ACC112 (cell line): ENCODE measurements around the gene KCNK13.
"Not testable (repeated sequence)": the region's sequence is repeated elsewhere in the genome, so short reads cannot be mapped to it uniquely, and the experiment has no call there.

Source experiments
- H2AFZ ChIP-seq: fragments of 200-600 bp; sonication (generic); one replicate; pipeline ENCODE4 v1.6.0; 2017; ENCODE audit warnings: antibody characterized with exemption, low read length; ENCODE audit not compliant: unreplicated experiment
- H3K27ac ChIP-seq: fragments of 200-600 bp; sonication (generic); 2 replicates; pipeline ENCODE4 v1.5.1; 2014; ENCODE audit warnings: low read depth, mild to moderate bottlenecking, antibody characterized with exemption, low read length, moderate library complexity
- H3K27me3 ChIP-seq: fragments of 200-600 bp; sonication (generic); 2 replicates; pipeline ENCODE4 v1.6.1; 2014; ENCODE audit warnings: mild to moderate bottlenecking, antibody characterized with exemption, low read length, moderate library complexity, mixed read lengths; ENCODE audit not compliant: insufficient read depth
- H3K36me3 ChIP-seq: fragments of 200-600 bp; sonication (generic); 2 replicates; pipeline ENCODE4 v1.6.1; 2016; ENCODE audit warnings: mild to moderate bottlenecking, antibody characterized with exemption, low read length, moderate library complexity, mixed read lengths; ENCODE audit not compliant: insufficient read depth
- H3K4me1 ChIP-seq: fragments of 200-600 bp; sonication (generic); one replicate; pipeline ENCODE4 v1.6.1; 2016; ENCODE audit warnings: low read length, mixed read lengths; ENCODE audit not compliant: insufficient read depth, unreplicated experiment, control insufficient read depth
- H3K4me3 ChIP-seq: fragments of 200-600 bp; sonication (generic); 2 replicates; pipeline ENCODE4 v1.5.1; 2014; ENCODE audit warnings: mild to moderate bottlenecking, low read depth, low read length
- H3K79me2 ChIP-seq: fragments of 200-600 bp; sonication (generic); one replicate; pipeline ENCODE4 v1.6.0; 2016; ENCODE audit warnings: low read length; ENCODE audit not compliant: control insufficient read depth, unreplicated experiment, insufficient read depth

Gene KCNK13

DNA sequence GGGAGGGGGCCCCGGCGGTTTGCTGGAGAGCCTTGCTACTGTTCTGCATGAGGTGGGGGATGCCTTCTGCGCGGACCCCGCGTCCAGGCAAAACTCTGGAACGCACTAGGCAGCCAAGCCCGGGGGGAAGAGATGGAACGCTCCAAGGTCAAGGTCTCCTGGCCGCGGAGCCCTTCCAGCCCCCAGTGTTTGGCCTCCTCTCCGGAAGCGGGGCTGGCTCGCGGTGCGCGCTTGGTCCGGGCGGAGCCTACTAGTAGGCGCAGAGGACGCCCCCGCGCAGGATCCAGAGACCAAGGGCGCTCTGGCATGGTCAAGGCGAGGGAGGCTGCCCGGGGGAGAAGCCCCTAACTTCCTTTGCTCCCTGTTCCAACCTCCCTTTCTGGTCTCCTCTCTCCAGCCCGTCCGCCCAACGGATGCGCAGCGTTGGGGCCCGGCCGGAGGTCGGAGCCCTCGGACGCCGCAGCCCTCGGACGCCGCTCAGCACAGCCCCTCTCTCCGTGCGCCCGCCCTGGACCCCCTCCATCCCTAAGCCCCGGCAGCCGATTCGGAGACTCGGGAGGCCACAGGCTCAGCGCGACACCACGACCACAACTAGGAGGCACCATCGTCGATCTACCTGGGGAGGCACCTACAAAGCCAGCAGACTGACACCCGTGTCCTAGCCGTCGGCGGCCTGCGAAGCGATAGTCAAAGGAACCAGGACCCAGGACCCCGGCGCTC lies 669 bp upstream of the KCNK13 start:
- Histone ChIP-seq H2AFZ (no peak overlapping the region), H3K4me3 (peak overlapping the region; percentile 73), H3K27me3 (peaks cover 92% of the 10 kb centered on the region)

DNA sequence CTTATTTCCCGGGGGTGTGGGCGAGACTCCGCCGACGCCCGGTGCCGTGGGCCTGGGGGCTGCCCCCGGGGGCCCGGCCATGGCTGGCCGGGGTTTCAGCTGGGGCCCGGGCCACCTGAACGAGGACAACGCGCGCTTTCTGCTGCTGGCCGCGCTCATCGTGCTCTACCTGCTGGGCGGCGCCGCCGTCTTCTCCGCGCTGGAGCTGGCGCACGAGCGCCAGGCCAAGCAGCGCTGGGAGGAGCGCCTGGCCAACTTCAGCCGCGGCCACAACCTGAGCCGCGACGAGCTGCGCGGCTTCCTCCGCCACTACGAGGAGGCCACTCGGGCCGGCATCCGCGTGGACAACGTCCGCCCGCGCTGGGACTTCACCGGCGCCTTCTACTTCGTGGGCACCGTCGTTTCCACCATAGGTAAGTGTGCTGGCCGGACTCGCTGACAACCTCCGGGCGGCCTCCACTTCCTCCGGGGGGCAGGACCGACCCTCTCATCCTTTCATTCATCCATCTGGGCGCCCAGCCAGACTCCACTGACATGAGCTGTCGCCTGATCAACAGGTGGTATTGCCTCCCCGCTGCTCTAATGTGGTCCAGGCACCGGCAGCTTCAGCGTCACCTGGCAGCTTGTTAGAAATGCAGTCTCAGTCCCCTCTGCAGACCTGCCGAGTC lies 467 bp downstream of the KCNK13 start:
- Histone ChIP-seq H3K4me3 (peak overlapping the region; percentile 46), H3K79me2 (no peaks in the 10 kb centered on the region), H3K4me1 (no peaks in the 10 kb centered on the region), H3K27me3 (peaks cover 93% of the 10 kb centered on the region), H2AFZ (no peak overlapping the region), H3K27ac (no peak overlapping the region), H3K36me3 (no peaks in the 10 kb centered on the region)

More for the DNA sequence above, 669 bp upstream of the KCNK13 start:
- Histone ChIP-seq H3K36me3 (no peaks in the 10 kb centered on the region), H3K4me1 (no peaks in the 10 kb centered on the region), H3K79me2 (no peaks in the 10 kb centered on the region), H3K27ac (no peak overlapping the region)

DNA sequence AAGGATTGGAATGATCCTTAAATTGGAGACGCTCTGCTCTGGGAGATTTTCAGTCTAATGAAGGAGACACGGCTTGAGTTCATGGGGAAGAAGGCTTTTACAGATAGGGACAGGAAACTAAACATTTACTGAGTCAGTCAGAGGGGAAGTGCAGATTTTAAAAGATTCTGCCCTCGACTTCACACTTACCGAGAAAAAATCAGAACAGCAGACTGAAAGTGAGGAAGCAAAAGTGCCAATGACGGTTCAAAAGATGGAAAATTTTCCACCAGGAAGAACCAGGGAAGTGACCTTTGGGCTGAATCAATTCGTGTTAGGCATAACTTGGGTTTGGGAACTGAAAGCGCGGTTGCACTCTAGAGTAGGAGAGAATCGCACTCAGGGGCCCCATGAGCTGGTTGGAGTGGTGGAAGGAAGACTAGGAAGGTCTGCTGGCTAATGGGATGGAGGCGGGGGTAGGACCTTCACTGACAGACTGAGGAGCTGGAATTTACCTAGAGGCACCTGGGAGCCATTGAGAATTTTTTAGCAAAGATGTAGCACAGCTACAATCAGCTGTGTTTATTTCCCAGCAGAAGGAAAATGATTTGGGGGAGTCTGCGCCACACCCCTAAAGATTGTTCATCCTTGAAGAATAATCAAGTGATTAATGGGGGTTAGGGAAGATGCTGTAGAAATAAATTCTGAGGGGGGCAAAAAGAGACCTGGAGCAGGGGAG lies 1.2 kb downstream of the KCNK13 start:
- no peaks in the 10 kb centered on the region for H3K4me1 ChIP-seq
- H3K36me3 ChIP-seq, result no peaks in the 10 kb centered on the region

DNA sequence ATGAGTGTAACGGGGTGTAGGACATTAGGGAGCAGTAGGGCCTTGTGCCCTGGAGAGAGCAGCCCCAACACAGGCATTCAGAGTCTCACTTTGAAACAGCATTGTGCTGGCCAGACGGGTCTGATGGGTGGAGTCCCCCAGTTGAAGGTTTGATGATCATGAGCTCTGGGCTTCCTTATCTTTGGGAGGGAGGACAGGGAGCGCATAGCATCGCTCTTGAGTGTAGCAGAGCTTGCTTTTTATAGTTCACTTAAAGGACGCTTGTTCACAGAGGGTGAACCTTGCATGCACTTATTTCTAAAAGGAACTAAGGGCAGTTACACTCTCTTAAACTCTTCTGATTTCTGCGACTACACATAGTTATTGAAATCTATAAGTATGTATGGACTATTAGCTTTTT lies 10.6 kb downstream of the KCNK13 start:
- Histone ChIP-seq H3K36me3 (no peaks in the 10 kb centered on the region), H2AFZ (no peak overlapping the region), H3K4me3 (no peak overlapping the region), H3K27ac (no peak overlapping the region), H3K79me2 (no peaks in the 10 kb centered on the region), H3K27me3 (peaks cover 85% of the 10 kb centered on the region), H3K4me1 (no peaks in the 10 kb centered on the region)

More for the DNA sequence above, 1.2 kb downstream of the KCNK13 start:
- Histone ChIP-seq H3K79me2 (no peaks in the 10 kb centered on the region), H3K27ac (no peak overlapping the region), H2AFZ (no peak overlapping the region), H3K4me3 (no peak overlapping the region), H3K27me3 (peaks cover 97% of the 10 kb centered on the region)

DNA sequence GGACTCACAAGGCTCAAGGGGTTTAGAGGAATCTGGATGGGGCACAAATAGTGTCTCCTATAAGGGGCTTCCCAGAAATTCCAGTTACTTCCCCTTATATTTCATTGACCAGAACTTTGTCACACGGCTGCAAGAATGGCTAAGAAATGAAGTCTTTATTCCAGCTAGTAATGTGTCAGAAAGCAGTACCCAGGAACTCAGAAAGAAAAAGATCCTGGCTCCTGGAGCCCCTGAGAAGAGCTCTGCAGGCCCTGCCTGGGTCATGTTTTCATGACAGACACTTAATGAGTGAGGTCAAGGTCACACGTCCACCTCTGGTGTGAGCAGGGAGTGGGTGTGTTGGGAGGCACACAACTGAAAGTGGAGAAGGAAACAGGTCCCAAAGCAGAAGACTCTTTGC lies 17.8 kb downstream of the KCNK13 start:
- no peaks in the 10 kb centered on the region for H3K36me3 ChIP-seq
- H3K27ac ChIP-seq, result no peak overlapping the region
- peaks cover 85% of the 10 kb centered on the region for H3K27me3 ChIP-seq
- H3K4me3 ChIP-seq, result no peak overlapping the region
- no peaks in the 10 kb centered on the region for H3K4me1 ChIP-seq
- H3K79me2 ChIP-seq, result no peaks in the 10 kb centered on the region
- no peak overlapping the region for H2AFZ ChIP-seq

DNA sequence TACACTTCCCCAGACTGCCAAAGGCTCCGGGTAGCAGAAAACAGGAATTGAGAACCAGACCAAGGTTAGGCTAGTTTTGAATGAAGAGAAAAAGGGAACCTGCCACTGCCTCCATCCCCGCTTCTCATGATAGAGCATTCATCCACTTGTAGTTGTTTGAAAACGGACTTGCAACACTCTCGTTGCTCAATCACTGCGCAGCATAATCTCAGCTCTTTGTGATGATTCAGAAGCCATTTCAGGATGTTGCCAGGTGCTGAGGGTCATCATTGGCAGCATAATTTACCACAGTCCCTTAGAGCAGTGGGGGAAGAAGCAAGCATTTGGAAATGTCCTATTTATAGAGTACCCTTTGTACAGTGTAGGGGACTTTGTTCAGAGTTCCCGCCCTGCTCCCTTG lies 25.6 kb downstream of the KCNK13 start:
- Histone ChIP-seq H2AFZ (no peak overlapping the region), H3K79me2 (no peaks in the 10 kb centered on the region), H3K4me3 (no peak overlapping the region), H3K27ac (no peak overlapping the region), H3K4me1 (peaks cover 12% of the 10 kb centered on the region), H3K27me3 (peaks cover 25% of the 10 kb centered on the region), H3K36me3 (no peaks in the 10 kb centered on the region)

DNA sequence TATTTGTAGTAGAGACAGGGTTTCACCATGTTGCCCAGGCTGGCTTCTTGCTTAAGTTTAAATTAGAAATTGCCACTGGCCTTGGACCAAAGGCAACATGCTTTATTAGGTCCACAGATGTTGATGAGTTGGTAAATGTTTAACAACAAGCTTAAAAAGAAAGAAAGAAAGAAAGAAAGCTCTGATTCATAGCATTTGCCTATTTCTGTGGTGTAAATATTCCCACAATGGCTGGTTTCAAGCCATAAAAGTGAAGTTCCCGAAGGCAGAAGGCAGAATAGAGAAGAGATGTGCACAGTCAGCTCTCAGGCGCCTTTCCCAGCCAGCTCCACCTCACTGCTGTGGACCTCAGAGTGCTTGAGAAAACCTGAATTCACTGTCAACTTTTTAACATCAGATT lies 26.4 kb downstream of the KCNK13 start:
- H3K27ac ChIP-seq, result no peak overlapping the region
- no peak overlapping the region for H3K4me3 ChIP-seq
- no peaks in the 10 kb centered on the region for H3K79me2 ChIP-seq
- H3K27me3 ChIP-seq, result peaks cover 18% of the 10 kb centered on the region
- peaks cover 12% of the 10 kb centered on the region for H3K4me1 ChIP-seq
- H3K36me3 ChIP-seq, result no peaks in the 10 kb centered on the region
- H2AFZ ChIP-seq, result no peak overlapping the region

DNA sequence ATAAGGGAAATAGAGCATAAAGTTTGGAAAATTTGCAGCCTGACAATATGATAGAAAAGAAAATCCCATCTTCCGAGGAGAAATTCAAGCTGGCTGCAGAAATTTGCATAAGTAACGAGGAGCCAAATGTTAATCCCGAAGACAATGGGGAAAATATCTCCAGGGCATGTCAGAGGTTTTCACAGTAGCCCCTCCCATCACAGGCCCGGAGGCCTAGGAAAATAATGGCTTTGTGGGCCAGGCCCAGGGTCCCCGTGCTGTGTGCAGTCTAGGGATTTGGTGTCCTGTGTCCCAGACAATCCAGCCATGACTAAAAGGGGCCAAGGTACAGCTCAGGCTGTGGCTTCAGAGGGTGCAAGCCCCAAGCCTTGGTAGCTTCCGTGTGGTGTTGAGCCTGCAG lies 27.7 kb downstream of the KCNK13 start:
- not testable (repeated sequence) for H3K4me3 ChIP-seq, H2AFZ ChIP-seq, H3K27ac ChIP-seq, H3K27me3 ChIP-seq, H3K79me2 ChIP-seq, H3K36me3 ChIP-seq
- peaks cover 17% of the 10 kb centered on the region for H3K4me1 ChIP-seq

DNA sequence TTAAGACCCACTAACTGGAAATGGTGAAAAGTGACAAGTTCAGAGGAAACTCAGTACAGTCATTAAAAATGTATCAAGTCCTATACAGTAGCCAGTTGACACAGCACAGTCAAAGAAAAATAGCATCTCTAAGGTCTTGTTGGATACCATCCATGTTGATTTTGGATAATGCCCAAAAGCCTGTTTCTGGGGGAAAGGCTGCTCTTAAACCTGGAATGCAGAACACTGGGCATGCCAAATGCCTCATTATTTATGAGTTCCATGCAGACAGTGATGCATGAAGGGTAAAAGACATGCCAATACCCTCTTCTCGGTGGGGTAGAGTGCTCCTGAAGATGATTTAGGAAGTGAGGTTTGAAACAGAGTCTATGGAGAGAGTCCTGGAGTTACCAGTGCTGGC lies 29.6 kb downstream of the KCNK13 start:
- Histone ChIP-seq H3K4me3 (no peak overlapping the region), H3K4me1 (peaks cover 17% of the 10 kb centered on the region), H2AFZ (no peak overlapping the region), H3K27ac (no peak overlapping the region), H3K27me3 (peaks cover 4% of the 10 kb centered on the region; the same call in 1 of the 2 replicates), H3K79me2 (no peaks in the 10 kb centered on the region), H3K36me3 (no peaks in the 10 kb centered on the region)

DNA sequence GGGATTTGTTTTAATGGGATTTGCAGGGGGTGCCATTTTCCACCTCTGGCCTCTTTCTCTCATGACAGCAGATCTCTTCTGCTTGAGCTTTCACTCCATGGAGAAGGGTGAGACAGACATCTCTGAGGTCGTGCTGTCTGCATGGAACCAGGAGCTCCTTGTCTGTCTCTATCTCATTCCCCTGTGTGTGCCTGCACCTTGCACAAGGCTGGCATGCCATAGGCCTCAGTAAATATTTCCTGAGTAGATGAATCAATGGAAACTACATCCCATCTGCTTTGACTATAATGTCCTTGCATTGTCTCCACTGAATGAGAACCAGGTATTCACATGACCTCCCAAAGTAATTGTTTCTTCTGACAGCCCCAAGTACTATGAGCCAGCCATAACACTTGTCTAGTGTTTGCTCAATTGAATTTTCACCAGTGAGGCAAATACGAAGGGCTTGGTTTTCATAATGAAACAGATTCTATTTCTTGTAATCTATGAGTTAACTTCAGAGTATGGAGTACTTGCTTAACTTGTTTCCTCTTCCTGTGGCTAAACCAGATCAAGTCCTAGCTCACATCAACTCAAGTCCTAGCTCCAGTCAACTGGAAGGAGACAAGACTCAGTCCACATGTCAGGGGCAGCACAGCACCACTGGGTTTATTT lies 32.3 kb downstream of the KCNK13 start:
- Histone ChIP-seq H3K4me3 (no peak overlapping the region), H3K27me3 (peaks cover 4% of the 10 kb centered on the region; the same call in 1 of the 2 replicates), H3K27ac (no peak overlapping the region), H3K4me1 (peaks cover 17% of the 10 kb centered on the region), H2AFZ (no peak overlapping the region), H3K36me3 (no peaks in the 10 kb centered on the region), H3K79me2 (no peaks in the 10 kb centered on the region)
